ENCODE results near the gene CHGA. TPM values are rescaled to one million over a fixed set of nuclear protein-coding genes. Genes with fewer than 3 reads are reported as not detected.

The CHGA gene
- total and polyA plus RNA-seq, 2 of the 8 experiments (the other 6 are each of a cell fraction or from before 2014, with no cell fraction given): 17.5 to 28.2 TPM

DNA sequence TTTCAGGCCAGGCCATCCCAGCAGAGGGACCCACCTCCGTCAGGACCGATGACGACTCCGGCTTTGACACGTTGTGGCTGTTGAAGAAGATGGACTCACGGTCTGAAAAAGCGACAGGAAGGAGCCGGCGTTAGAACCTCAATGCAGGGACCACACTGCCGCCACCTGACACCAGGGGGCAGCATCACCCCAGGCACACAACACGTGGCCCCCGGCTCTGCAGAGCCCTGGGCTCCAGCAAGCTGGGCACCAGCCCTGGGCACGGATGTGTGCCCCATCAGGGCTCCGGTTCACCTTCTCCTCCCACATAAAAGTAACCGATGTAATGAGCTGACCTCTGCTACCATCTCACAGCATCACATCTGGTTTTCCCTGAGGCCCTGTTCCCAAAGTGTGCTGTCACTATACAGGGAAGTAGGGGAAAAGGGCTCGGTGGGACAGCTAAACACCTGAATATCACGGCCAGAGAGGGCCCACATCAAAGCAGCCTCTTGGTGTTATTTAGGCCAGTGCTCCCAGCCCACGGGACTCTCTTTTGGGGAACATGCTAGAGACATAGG is 29.0 kb downstream of the CHGA start (continued):
- peak; percentile 95 for TF ChIP-seq MAX (IDR thresholded peaks at IDR 0.05)
- TF ChIP-seq, protein P1, sequence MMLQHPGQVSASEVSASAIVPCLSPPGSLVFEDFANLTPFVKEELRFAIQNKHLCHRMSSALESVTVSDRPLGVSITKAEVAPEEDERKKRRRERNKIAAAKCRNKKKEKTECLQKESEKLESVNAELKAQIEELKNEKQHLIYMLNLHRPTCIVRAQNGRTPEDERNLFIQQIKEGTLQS (IDR thresholded peaks at IDR 0.05; ENCODE audit: insufficient read depth, low read depth, low read length): peak; percentile 65
- TF ChIP-seq USF2 (IDR thresholded peaks at IDR 0.05; ENCODE audit: low read length): peak; percentile 52; the same call in 1 of the 2 replicates

Data from H1 (cell line).